Stimulated activated CD8-positive, alpha-beta memory T cell treated with anti-CD3 and anti-CD28 coated beads, Interleukin-2, amount 100 ng/mL, for 1 hour (primary cell): ENCODE results near the gene ZNF100.
"Not testable (repeated sequence)": the region's sequence is repeated elsewhere in the genome, so short reads cannot be mapped to it uniquely, and the experiment has no call there.

Experiments used
- DNase-seq, 2 donors: peaks; one replicate each; pipeline ENCODE4 v3.0.0-alpha.2; 2020; ENCODE audit warnings: low read depth in 2 of 2

ZNF100 gene

GRCh38 chr19:21704320-21704719, 63.1 kb downstream of the ZNF100 start:
- DNase-seq, result no peak

GRCh38 chr19:21699197-21699596, 68.2 kb downstream of the ZNF100 start:
- no peak for DNase-seq

- no peak for DNase-seq
These were observed 69.2 kb downstream of the ZNF100 start for GRCh38 chr19:21698215-21698614.

- no peak for DNase-seq
These were observed 69.7 kb downstream of the ZNF100 start for GRCh38 chr19:21697698-21698097.

GRCh38 chr19:21694171-21694906, 73.0 kb downstream of the ZNF100 start:
- DNase-seq, result no peak

GRCh38 chr19:21693399-21693798, 74.0 kb downstream of the ZNF100 start:
- no peak for DNase-seq

- DNase-seq, result no peak
These were observed 75.7 kb downstream of the ZNF100 start for GRCh38 chr19:21691661-21692060.

- no peak for DNase-seq
These were observed 78.9 kb downstream of the ZNF100 start for GRCh38 chr19:21688464-21688863.

- DNase-seq, result no peak
These were observed 86.7 kb downstream of the ZNF100 start for GRCh38 chr19:21680671-21681070.

GRCh38 chr19:21680026-21680425, 87.4 kb downstream of the ZNF100 start:
- DNase-seq, result no peak

GRCh38 chr19:21677696-21678418, 89.5 kb downstream of the ZNF100 start:
- no peak for DNase-seq

GRCh38 chr19:21674454-21674853, 92.9 kb downstream of the ZNF100 start:
- no peak for DNase-seq

- not testable (repeated sequence) for DNase-seq
These were observed 93.9 kb downstream of the ZNF100 start for GRCh38 chr19:21673479-21673878.
